ENCODE measurements around the gene PAF1. TPM values are rescaled to one million over a fixed set of nuclear protein-coding genes. Genes with fewer than 3 reads are reported as not detected.
A peak's percentile ranks its signal among the peaks of the same experiment; 100 is the strongest.
"Not testable (repeated sequence)": the region's sequence is repeated elsewhere in the genome, so short reads cannot be mapped to it uniquely, and the experiment has no call there.

The PAF1 gene
- total RNA-seq, 1 donor: 33.2 TPM

DNA sequence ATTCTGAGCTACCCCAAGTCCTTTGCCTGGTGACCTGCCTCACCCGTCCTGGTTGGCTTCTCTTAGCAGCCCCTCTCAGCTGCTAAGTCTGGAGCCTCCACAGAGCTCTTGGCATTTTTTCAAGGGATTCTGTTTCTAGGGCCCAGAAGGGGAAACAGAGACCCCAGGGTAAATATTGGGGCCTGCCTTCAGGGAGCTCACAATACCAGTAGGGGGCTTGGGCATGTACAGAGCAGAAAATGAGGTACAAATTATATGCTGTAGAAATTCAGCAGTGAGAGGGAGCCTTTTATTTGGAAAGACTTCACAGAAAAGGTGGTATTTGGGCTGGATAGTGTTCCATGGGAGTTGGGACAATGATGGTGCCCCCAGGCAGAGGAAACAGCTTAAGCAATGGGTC is 45.0 kb downstream of the PAF1 start:
- no peak overlapping the region for H3K4me3 ChIP-seq (ENCODE audit: low read depth, low read length)
- TF ChIP-seq, protein P1, sequence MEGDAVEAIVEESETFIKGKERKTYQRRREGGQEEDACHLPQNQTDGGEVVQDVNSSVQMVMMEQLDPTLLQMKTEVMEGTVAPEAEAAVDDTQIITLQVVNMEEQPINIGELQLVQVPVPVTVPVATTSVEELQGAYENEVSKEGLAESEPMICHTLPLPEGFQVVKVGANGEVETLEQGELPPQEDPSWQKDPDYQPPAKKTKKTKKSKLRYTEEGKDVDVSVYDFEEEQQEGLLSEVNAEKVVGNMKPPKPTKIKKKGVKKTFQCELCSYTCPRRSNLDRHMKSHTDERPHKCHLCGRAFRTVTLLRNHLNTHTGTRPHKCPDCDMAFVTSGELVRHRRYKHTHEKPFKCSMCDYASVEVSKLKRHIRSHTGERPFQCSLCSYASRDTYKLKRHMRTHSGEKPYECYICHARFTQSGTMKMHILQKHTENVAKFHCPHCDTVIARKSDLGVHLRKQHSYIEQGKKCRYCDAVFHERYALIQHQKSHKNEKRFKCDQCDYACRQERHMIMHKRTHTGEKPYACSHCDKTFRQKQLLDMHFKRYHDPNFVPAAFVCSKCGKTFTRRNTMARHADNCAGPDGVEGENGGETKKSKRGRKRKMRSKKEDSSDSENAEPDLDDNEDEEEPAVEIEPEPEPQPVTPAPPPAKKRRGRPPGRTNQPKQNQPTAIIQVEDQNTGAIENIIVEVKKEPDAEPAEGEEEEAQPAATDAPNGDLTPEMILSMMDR (IDR thresholded peaks at IDR 0.05; ENCODE audit: insufficient read depth, low read depth, low read length): peak; percentile 27

DNA sequence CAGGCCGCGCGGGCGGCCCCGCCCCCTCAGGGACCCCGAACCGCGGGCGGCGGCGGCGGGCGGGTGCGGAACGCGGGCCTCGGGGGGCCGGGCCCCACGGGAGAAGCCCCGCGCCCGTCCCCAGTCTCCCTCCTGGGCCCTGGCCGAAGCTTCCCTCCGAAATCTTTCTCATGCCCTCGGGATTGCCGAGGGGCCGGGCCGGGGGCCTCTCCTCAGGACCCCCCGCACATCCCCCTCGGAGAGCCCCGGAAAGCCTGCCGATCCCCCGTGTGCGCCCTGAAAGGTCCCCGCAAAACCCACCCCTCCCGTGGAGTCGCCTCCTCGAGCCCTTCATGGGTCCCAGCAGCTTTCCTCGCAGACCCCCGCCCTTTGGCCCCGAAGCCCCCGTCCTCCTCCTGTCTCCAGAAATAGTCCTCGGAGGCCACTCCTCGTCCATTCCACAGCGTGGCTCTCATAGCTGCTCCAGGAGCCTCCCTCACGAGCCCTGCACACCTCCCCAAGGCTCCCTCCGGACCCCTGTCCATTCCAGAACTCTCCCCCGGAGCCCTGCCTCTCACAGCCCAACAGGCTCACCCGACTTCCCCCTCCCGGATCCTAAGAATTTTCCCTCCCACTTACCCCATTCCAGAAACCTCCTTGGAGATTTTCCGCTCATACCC is 48.1 kb downstream of the PAF1 start:
- TF ChIP-seq, protein P1 (IDR thresholded peaks at IDR 0.05; ENCODE audit: insufficient read depth, low read depth, low read length): no peak
- no peak for DNase-seq (ENCODE audit: low read depth)

More for the DNA sequence above, 45.0 kb downstream of the PAF1 start:
- DNase-seq (ENCODE audit: low read depth): no peak

DNA sequence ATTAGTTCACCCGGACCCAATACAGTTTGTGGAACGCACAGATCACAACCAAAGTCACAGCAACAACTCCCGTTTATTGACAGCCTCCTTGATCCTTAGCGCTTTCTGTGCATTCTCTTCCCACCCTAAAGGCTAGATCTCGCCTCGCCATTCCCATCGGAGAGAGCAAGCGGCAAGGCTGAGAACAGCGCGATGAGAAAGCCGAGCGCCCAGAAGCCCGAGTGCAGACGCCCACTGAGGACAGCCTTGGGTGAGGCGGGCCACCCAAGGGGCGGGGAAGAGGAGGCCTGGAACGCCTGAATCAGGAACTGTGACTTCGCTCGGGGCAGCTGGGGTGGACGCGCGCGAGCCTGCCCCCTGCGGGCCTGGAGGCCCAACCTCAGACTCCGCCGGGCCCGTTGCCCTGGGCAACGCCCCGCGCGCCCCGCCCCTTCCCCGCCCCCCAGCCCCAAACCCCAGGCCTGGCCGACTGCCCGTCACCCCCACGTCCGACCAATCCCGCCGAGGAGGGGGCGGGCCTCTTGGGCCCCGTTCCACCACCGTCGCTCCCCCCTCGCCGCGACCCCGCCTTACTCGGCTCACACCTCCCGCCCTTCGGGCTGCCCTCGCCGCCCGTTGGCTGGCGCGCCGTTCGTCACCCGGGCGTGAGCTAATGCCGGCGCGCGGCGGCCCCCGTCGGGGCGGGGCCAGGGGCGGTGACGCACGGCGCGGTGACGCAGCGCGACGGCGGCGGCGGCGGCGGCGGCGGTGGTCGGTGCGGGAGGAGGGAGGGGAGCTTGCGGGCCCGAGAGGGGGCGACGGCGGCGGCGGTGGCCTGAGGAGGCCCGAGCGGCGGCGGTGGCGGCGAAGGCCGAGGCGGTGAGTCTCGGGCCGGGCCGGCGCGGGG is 48.9 kb downstream of the PAF1 start, which contains the start of gene SAMD4B:
SAMD4B (plus strand) TSS at position 703 of the 886 bp plus-strand sequence. CDS start 14,473 bp downstream, outside the sequence.
- peak within 1 kb of the TSS; percentile 90 for H3K4me3 ChIP-seq (ENCODE audit: low read depth, low read length)
- DNase-seq (ENCODE audit: low read depth): peak; percentile 98
- TF ChIP-seq, protein P1 (IDR thresholded peaks at IDR 0.05; ENCODE audit: insufficient read depth, low read depth, low read length): peak; percentile 66

More for the DNA sequence above, 48.1 kb downstream of the PAF1 start:
- peak overlapping the region; percentile 90 for H3K4me3 ChIP-seq (ENCODE audit: low read depth, low read length)

- DNase-seq (ENCODE audit: low read depth): no peak
- TF ChIP-seq, protein P1 (IDR thresholded peaks at IDR 0.05; ENCODE audit: insufficient read depth, low read depth, low read length): no peak
- H3K4me3 ChIP-seq (ENCODE audit: low read depth, low read length): peak overlapping the region; percentile 84
These were observed 49.7 kb downstream of the PAF1 start for GRCh38 chr19:39341129-39341718.

GRCh38 chr19:39340156-39340555 is 50.8 kb downstream of the PAF1 start:
- DNase-seq (ENCODE audit: low read depth); H3K4me3 ChIP-seq (ENCODE audit: low read depth, low read length): not testable (repeated sequence)

- no peak overlapping the region for H3K4me3 ChIP-seq (ENCODE audit: low read depth, low read length)
- TF ChIP-seq, protein P1 (IDR thresholded peaks at IDR 0.05; ENCODE audit: insufficient read depth, low read depth, low read length): no peak
- no peak for DNase-seq (ENCODE audit: low read depth)
These were observed 51.2 kb downstream of the PAF1 start for GRCh38 chr19:39339674-39340073.

GRCh38 chr19:39336483-39336882 is 54.4 kb downstream of the PAF1 start:
- H3K4me3 ChIP-seq (ENCODE audit: low read depth, low read length): no peak overlapping the region
- TF ChIP-seq, protein P1 (IDR thresholded peaks at IDR 0.05; ENCODE audit: insufficient read depth, low read depth, low read length): no peak
- DNase-seq (ENCODE audit: low read depth): no peak

Data from fibroblast of villous mesenchyme (primary cell).